ENCODE data around the gene UPF1.
"Not testable (repeated sequence)": the region's sequence is repeated elsewhere in the genome, so short reads cannot be mapped to it uniquely, and the experiment has no call there.

Gene UPF1

GRCh38 chr19:18900700-18901481 lies 69.1 kb downstream of the UPF1 start:
- DNase-seq: no peak

DNA sequence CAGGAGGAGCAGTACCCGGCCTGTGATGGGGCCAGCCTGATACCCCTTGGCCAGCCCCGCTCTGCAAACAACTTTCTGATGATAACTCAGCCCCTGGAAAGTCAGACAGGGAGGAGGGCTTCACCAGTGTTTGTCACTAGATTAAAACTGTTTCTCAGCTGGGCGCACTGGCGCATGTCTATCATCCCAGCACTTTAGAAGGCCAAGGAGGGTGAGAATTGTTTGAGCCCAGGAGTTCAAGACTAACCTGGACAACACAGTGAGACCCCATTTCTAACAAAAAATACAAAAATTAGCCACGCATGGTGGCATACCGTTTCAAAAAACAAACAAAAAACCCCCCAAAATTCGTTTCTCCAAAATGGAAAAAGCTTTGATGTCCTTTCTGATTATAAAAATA lies 69.7 kb downstream of the UPF1 start:
- DNase-seq: no peak

DNA sequence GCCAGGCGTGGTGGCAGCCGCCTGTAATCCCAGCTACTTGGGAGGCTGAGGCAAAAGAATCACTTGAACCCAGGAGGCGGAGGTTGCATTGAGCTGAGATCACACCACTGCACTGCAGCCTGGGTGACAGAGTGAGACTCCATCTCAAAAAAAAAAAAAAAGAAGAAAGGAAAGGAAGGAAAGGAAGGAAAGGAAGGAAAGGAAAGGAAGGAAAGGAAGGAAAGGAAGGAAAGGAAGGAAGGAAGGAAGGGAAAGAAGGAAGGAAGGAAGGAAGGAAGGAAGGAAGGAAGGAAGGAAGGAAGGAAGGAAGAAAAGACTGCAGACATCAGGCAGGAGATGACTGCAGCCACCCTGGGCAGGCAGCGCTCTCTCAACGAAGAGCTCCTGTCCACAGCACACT lies 70.8 kb downstream of the UPF1 start:
- not testable (repeated sequence) for DNase-seq

DNA sequence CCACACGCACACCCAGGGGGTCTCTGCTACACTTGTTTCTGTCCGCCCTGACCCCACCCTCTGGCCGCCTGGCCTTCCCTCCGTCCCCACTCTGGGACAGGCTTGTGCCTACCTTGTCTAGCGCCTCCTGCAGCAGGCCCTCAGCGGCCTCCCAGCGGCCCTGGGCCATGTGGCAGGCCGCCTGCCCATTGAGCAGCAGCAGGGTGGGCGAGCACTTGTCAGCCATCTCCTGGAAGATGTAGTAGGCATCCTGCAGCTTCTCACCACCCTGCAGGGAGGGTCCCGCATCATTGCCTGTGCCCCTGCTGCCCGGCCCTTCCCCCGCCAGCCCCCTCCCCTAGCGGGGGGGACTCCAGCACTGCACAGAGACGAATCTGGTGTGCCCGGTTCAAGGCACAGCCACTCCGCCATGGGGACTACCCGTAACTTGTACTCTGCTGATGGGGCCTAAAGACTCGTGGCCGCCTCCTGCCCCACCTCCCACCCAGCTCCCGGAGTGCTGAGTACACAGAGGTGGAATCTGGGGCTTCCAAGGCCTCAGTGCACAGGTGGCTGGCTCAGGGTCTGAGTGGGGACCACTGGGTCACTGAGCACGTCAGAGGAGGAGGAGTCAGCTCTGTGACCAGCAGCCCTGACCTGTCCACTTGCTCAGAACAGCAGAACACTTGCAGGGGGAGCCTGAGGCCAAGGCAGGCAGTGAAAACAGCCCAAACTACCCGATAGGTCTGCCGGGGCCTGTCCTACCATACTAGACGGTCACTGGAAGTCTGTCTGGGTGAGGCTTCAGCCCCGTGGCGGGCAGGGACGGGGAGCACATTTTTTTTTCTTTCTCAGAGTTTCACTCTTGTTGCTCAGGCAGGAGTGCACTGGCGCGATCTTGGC lies 71.6 kb downstream of the UPF1 start:
- no peak for DNase-seq

DNA sequence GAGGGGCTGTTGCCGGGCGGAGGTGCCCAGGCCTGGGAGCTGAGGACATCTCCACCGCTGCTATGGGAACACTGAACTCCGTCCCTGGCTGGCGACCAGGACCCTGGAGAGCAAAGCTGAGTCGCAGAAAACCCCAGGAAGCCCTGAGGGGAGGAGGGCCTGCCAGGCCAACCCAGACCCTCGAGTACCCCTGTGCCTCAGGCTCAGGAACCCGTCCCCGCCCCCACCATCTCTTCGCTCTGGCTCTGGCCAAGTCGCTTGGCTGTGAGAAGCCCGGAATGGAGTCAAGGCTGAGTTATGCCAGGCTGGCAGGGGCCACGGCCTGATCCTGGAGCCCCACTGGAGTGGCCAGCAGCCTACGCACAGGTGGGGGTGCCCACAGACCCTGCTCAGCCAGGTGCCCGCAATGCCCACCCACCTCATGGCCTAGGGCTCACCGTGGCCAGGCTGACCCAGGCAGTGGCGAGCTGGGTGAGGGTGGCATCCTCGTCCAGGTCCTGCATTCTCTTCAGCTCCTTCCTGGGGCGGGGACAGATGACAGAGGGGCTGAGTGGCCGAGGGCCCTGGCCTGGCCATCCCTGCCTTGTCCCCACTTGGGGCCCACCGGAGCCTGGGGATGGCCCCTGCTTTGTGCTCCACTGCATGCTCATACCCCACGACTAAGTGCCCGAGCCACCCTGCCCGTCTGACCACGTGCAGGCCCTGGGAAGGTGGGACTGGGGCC lies 72.7 kb downstream of the UPF1 start:
- DNase-seq: no peak

- no peak for DNase-seq
Measured at GRCh38 chr19:18905058-18905456, 73.3 kb downstream of the UPF1 start.

- DNase-seq: no peak
Measured at GRCh38 chr19:18905513-18906236, 73.9 kb downstream of the UPF1 start.

GRCh38 chr19:18906605-18907519 lies 75.1 kb downstream of the UPF1 start:
- no peak for DNase-seq

GRCh38 chr19:18908917-18909619 lies 77.3 kb downstream of the UPF1 start:
- no peak for DNase-seq

- DNase-seq: no peak
Measured at GRCh38 chr19:18910010-18910409, 78.3 kb downstream of the UPF1 start.

DNA sequence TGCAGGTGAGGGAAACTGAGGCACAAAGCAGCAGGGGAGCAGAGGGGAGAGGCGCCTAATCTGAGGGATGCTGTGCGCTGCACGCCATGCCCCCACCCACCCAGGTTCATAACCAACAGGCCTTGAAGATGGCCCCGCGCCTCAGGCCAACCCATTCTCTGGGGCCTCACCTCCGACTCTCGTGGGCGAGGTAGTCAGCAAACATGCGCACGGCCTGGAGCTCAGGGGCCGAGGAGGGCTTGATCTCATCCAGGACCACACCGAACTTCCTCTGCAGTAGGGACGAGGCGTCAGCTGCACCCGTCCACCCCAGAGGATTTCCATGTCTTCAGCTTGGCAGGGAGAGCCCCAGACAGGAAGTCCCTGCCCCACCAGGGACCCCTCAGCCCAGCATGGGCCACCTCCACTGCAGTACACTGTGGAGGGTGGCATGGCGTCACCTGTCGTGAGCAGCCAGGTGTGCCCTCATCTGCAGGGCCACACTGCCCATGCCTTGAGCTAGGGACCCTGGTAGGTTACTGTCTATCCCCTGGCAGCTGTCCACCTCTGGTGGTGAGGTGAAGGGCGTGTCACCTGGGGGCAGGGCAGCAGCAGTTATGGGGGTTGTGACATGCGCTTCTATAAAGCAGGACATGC lies 79.2 kb downstream of the UPF1 start:
- DNase-seq: no peak

DNA sequence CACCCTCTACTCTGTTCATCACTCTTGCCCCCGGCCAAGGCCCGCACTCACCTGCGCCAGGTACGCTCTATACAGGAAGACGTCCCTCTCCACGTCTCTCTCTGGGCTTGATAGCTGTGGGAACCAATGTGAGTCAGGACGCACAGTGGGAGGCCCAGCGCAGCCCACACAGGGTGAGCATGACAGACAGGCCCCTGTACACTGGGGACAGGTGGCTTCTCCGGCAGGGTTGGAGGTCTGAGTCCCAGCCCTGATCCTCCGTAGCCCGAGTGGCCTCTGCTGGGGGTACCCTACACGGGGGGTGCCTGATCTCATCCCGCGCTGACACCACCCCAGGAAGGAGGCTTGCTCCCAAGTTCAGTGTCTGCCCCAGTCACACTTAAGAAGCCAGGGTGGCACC lies 81.2 kb downstream of the UPF1 start:
- no peak for DNase-seq

- DNase-seq: no peak
Measured at GRCh38 chr19:18913466-18913865, 81.7 kb downstream of the UPF1 start.

DNA sequence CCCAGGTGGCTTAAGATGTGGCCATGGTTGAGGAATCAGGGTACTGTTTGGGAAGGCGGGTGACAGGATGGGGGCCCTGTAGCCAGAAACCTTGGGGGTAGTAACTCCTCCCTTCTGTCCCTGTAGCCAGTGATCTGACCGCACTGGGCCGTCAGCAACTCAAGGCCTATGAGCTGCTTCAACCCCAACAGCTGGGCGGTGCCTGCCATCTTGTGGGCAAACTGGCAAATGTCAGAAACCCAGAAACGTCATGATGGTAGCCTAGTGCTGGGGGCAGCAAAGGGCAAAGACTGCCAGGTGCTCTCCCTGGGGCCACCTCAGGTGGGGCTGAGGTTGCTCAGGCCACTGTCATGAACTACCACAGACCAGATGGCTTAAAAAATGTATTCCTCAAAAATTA lies 83.9 kb downstream of the UPF1 start:
- DNase-seq: no peak

GRCh38 chr19:18917593-18917992 lies 85.8 kb downstream of the UPF1 start:
- DNase-seq: not testable (repeated sequence)
